A549 (cell line): Measurements from ENCODE around the gene CNKSR3.

ENCODE experiments used
- CBX2 ChIP-seq: fragments of 200-600 bp; sonication (generic); IDR thresholded peaks from 2 replicates; pipeline ENCODE4 v1.6.1; 2016; ENCODE audit warnings: low read depth, mild to moderate bottlenecking, borderline replicate concordance
- CHD2 ChIP-seq: fragments of 150-350 bp; IDR thresholded peaks from 2 replicates; pipeline ENCODE4 v1.6.1; 2014; ENCODE audit warnings: low read length; ENCODE audit not compliant: partially characterized antibody
- EP300 ChIP-seq, 2 experiments: fragments of >200 bp; sonication (Bioruptor Twin); formaldehyde crosslinking; IDR thresholded peaks; 2 replicates in 1 of 2; 3 replicates in 1 of 2; pipeline ENCODE4 v1.6.1; 2016 to 2017
- NPAS2 ChIP-seq: fragments of 250-450 bp; sonication (Bioruptor Pico); IDR thresholded peaks from 2 replicates; pipeline ENCODE4 v1.8.0; 2022; ENCODE audit warnings: mild to moderate bottlenecking, moderate library complexity, borderline replicate concordance
- PBX3 ChIP-seq: IDR thresholded peaks from 2 replicates; pipeline ENCODE4 v1.6.1; 2012
- POLR2A ChIP-seq: IDR thresholded peaks from 2 replicates; pipeline ENCODE4 v1.6.1; 2012; ENCODE audit warnings: mild to moderate bottlenecking, low read length
- RCOR1 ChIP-seq: fragments of 150-350 bp; IDR thresholded peaks from 2 replicates; pipeline ENCODE4 v1.6.1; 2014; ENCODE audit warnings: antibody characterized with exemption, low read length, low read depth
- REST ChIP-seq: fragments of 200-600 bp; sonication (generic); IDR thresholded peaks from 2 replicates; pipeline ENCODE4 v1.6.1; 2016; ENCODE audit warnings: antibody characterized with exemption, mild to moderate bottlenecking, moderate library complexity
- SMC3 ChIP-seq: fragments of >200 bp; sonication (Bioruptor Twin); formaldehyde crosslinking; IDR thresholded peaks from 3 replicates; pipeline ENCODE4 v1.6.1; 2018; ENCODE audit warnings: inconsistent platforms
- SREBF2 ChIP-seq: fragments of 450-650 bp; IDR thresholded peaks from 2 replicates; pipeline ENCODE4 v1.6.1; 2014; ENCODE audit warnings: mild to moderate bottlenecking, moderate library complexity
- TF ChIP-seq, protein P1 (sequence below): fragments of >200 bp; sonication (Bioruptor Twin); formaldehyde crosslinking; IDR thresholded peaks from 3 replicates; pipeline ENCODE4 v1.5.1; 2016

DNA sequence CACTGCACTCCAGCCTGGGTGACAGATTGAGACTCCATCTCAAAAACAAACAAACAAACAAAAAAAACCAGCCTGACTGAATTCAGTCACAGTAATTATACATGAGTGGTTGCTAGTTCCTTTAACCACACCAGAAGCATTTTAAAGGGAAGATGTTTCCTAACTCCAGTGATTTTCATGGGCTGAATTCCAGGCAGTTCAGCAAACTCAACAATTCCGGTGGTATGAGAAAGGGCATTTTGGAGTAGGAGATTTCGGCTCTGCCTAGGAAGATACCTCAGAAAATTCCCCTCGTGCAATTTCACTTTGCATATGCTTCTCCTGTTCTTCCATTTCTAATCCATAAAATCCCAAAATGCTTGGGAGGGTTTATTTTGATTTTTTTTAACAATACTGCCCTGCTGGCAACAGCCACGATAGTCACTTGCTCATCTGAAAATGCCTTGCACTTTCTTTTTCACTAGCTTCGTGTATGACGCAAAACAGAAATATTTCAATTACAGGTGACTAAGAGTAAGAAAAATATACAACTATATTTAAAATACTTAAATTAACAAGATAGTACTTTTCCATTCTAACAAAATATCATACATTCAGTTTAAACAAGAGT lies 105.6 kb downstream of the CNKSR3 start:
- TF ChIP-seq RCOR1 (no peak), PBX3 (no peak), CBX2 (no peak), POLR2A (no peak), SMC3 (no peak), REST (no peak), CHD2 (no peak), EP300 (IDR thresholded peaks at IDR 0.05) (no peak), SREBF2 (no peak), NPAS2 (CRISPR knock-in tag) (no peak)
- TF ChIP-seq, protein P1, sequence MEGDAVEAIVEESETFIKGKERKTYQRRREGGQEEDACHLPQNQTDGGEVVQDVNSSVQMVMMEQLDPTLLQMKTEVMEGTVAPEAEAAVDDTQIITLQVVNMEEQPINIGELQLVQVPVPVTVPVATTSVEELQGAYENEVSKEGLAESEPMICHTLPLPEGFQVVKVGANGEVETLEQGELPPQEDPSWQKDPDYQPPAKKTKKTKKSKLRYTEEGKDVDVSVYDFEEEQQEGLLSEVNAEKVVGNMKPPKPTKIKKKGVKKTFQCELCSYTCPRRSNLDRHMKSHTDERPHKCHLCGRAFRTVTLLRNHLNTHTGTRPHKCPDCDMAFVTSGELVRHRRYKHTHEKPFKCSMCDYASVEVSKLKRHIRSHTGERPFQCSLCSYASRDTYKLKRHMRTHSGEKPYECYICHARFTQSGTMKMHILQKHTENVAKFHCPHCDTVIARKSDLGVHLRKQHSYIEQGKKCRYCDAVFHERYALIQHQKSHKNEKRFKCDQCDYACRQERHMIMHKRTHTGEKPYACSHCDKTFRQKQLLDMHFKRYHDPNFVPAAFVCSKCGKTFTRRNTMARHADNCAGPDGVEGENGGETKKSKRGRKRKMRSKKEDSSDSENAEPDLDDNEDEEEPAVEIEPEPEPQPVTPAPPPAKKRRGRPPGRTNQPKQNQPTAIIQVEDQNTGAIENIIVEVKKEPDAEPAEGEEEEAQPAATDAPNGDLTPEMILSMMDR: no peak
